Thyroid gland (tissue), 4 donors: ENCODE data around the gene FBXL7. TPM values are rescaled to one million over a fixed set of nuclear protein-coding genes. Genes with fewer than 3 reads are reported as not detected.

Experiments
- DNase-seq, 2 donors: peaks; one replicate each; pipeline ENCODE4 v3.0.0-alpha.2; 2019
- H3K27ac ChIP-seq, 3 donors: fragments of 200-600 bp; sonication (generic); 1 replicate in 2 of 3; 2 replicates in 1 of 3; pipeline ENCODE4 v1.5.1; 2016 to 2019; ENCODE audit warnings: mild to moderate bottlenecking in 1 of 3, moderate library complexity in 1 of 3
- H3K27me3 ChIP-seq: fragments of 200-600 bp; sonication (generic); one replicate; pipeline ENCODE4 v1.5.1; 2019
- H3K36me3 ChIP-seq, 2 donors: fragments of 200-600 bp; sonication (generic); one replicate each; pipeline ENCODE4 v1.5.1; 2016 to 2019
- H3K4me1 ChIP-seq, 2 donors: fragments of 200-600 bp; sonication (generic); one replicate each; pipeline ENCODE4 v1.5.1; 2017 to 2019
- H3K4me3 ChIP-seq, 3 donors: fragments of 200-600 bp; sonication (generic); replicated peaks in 1 of 3; 1 replicate in 2 of 3; 2 replicates in 1 of 3; pipeline ENCODE4 v1.5.1; 2016; ENCODE audit warnings: mild to moderate bottlenecking in 1 of 3
- H3K9me3 ChIP-seq: fragments of 200-600 bp; sonication (generic); one replicate; pipeline ENCODE4 v1.5.1; 2017
- CTCF ChIP-seq, 6 experiments: fragments of 200-600 bp in 3 of 6; fragments of 450-650 bp in 3 of 6; sonication (generic) in 3 of 6; IDR thresholded peaks; one replicate each; pipeline ENCODE4 v1.5.1; 2016 to 2019; ENCODE audit warnings: antibody characterized with exemption in 6 of 6, mild to moderate bottlenecking in 2 of 6, inconsistent platforms in 1 of 6, moderate library complexity in 1 of 6
- POLR2A ChIP-seq, 2 donors: fragments of 450-650 bp; IDR thresholded peaks; one replicate each; pipeline ENCODE4 v1.6.1; 2017; ENCODE audit warnings: antibody characterized with exemption in 2 of 2, mild to moderate bottlenecking in 2 of 2, moderate library complexity in 1 of 2
- WGBS, 2 donors: methylation state at CpG; one replicate each; pipeline ENCODE4 v1.1.5; 2017; 5-methylcytosine and 5-hydroxymethylcytosine counted together
- intact Hi-C: fragments of 100-400 bp; cut with DNase I; formaldehyde crosslinking; loops from one replicate; pipeline ENCODE4 v1.15.1; 2023
- total RNA-seq, 4 donors: library from RNA; depleted of rRNA; stranded (reverse); fragments of >200 nt; gene quantifications; one replicate each; pipeline ENCODE4 v1.2.3, GENCODE V29; 2016

The FBXL7 gene
- total RNA-seq, 4 donors from 2014 or later: 6.4 to 11.8 (median 9.2) TPM

DNA sequence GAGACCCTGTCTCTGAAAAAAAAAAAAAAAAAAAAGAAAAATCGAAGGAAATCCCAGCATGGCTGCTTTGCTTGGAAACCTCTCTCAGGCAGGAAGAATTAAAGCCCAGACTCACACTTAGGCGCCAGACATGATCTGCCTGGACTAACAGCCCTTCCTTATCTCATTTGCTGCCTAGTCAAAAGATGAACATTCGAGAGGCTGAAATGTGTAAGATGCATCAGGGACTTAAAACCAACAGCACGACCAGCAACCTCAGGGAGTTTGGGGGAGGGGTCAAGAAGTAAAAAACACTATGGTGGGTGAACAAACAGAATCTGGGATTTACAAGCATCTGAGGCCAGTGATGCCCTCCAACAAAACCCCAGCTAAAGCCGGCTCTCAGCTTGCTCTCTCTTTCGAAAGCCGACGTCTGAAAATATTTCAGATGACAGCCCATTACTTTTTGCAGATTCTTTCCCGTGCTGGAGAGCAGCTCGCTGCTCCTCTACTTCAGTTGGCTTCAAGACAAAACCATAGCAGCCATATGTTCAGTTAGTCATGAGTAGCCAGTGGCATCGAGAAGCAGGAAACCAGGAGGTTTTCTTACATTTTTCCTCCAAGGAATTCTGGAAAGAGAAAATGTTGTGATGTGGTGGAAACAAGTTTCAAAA lies 429.8 kb downstream of the FBXL7 start:
- no peaks in the 10 kb centered on the region for H3K36me3 ChIP-seq
- no peak overlapping the region for H3K27ac ChIP-seq
- H3K27me3 ChIP-seq: no peaks in the 10 kb centered on the region
- no peak overlapping the region for H3K4me3 ChIP-seq
- no peak for DNase-seq
- H3K9me3 ChIP-seq: no peaks in the 10 kb centered on the region
- intact Hi-C loops: no loop called here
- no peak for TF ChIP-seq POLR2A (IDR thresholded peaks at IDR 0.05)
- TF ChIP-seq CTCF (IDR thresholded peaks at IDR 0.05): no peak
- peaks cover 0 to 7% of the 10 kb centered on the region in 2 donors for H3K4me1 ChIP-seq
- 71% methylated on average over 11 of the region's 11 CpGs for WGBS, 2 donors

GRCh38 chr5:15932066-15932465 lies 432.1 kb downstream of the FBXL7 start:
- TF ChIP-seq POLR2A (IDR thresholded peaks at IDR 0.05) (no peak), CTCF (IDR thresholded peaks at IDR 0.05) (no peak)
- peaks cover 0 to 7% of the 10 kb centered on the region in 2 donors for H3K4me1 ChIP-seq
- intact Hi-C loops: no loop called here
- no peak overlapping the region for H3K27ac ChIP-seq
- no peaks in the 10 kb centered on the region for H3K27me3 ChIP-seq
- H3K4me3 ChIP-seq: no peak overlapping the region
- no peaks in the 10 kb centered on the region for H3K36me3 ChIP-seq
- DNase-seq: no peak
- no peaks in the 10 kb centered on the region for H3K9me3 ChIP-seq
- 81 to 82% methylated on average over 5 of the region's 5 CpGs for WGBS, 2 donors

DNA sequence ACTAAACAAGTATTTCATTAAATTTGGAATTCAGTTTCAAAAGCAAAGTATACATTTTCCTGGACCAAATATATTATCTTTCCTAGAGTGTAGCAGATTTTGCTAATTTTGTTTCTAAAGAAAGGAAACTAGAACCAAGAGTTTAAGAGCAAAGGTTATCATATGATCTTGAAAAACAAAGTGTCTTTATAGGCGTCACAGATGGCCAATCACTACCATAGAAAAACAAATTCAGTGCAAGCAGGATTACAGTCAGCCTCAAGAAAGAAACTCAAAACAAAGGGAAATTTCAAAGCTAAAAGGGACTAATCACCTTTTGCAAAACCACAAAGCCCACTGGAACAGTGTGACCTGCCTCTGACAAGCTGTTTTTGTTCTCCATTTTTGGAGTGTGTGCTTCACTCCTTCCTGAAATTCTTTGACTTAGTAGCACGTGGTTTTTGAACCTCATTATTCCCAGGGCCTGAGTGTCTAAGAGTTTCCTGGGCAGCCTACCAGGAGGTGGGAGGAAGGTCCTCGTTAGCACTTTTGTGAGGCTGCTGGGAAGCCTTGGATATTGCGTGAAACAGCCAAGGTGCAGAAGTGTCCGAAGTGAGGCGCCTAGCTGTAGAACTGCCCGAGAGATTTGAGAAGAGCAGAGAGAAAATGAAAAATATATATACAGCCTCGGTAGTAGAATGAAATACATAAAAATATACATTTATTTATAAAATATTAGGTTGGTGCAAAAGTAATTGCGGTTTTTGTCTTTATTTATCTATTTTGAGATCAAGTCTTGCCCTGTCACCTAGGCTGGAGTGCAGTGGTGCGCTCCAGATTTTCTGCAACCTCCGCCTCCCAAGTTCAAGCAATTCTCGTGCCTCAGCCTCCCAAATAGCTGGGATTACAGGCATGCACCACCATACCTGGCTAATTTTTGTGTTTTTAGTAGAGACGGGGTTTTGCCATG lies 433.6 kb downstream of the FBXL7 start:
- Histone ChIP-seq H3K9me3 (no peaks in the 10 kb centered on the region), H3K27ac (no peak overlapping the region), H3K27me3 (no peaks in the 10 kb centered on the region), H3K36me3 (no peaks in the 10 kb centered on the region), H3K4me3 (no peak overlapping the region), H3K4me1 (peaks cover 0 to 7% of the 10 kb centered on the region in 2 donors)
- 68 to 70% methylated on average over 13 of the region's 13 CpGs for WGBS, 2 donors
- TF ChIP-seq CTCF (IDR thresholded peaks at IDR 0.05) (no peak), POLR2A (IDR thresholded peaks at IDR 0.05) (no peak)
- intact Hi-C loops: no loop called here
- DNase-seq: no peak

- H3K9me3 ChIP-seq: no peaks in the 10 kb centered on the region
- H3K4me1 ChIP-seq: peaks cover 0 to 7% of the 10 kb centered on the region in 2 donors
- WGBS, 2 donors: 97 to 99% methylated on average over 46 to 47 of the region's 60 CpGs
- no peaks in the 10 kb centered on the region for H3K36me3 ChIP-seq
- no peaks in the 10 kb centered on the region for H3K27me3 ChIP-seq
- DNase-seq: no peak
- H3K27ac ChIP-seq: no peak overlapping the region
- intact Hi-C loops: no loop called here
- no peak overlapping the region for H3K4me3 ChIP-seq
- TF ChIP-seq CTCF (IDR thresholded peaks at IDR 0.05) (no peak), POLR2A (IDR thresholded peaks at IDR 0.05) (no peak)
These were observed 436.7 kb downstream of the FBXL7 start for GRCh38 chr5:15936505-15937245.
